Measurements from ENCODE around the gene SCOC.

GRCh38 chr4:140355288-140355687, 18.2 kb upstream of the SCOC start:
- TF ChIP-seq POLR2AphosphoS5 (IDR thresholded peaks at IDR 0.05; ENCODE audit: borderline replicate concordance, low read depth, low read length) (no peak), EZH2 (IDR thresholded peaks at IDR 0.05) (no peak)

Data from SK-N-MC (cell line).